Activated naive CD8-positive, alpha-beta T cell treated with anti-CD3 and anti-CD28 coated beads, Interleukin-2, amount 50 U/mL, for 24 hours (primary cell): ENCODE data around the gene KIRREL3.

Source experiments
- ATAC-seq: fragments of 150-1000 bp; cut with Tn5 transposase; one replicate; pipeline ENCODE4 v1.10.0; 2021
- DNase-seq: peaks from one replicate; pipeline ENCODE4 v3.0.0; 2021
- H3K27ac Mint-ChIP-seq: one replicate; pipeline ENCODE4 v1.8.0; 2021; ENCODE audit warnings: mild to moderate bottlenecking, mixed read lengths
- H3K27me3 Mint-ChIP-seq: one replicate; pipeline ENCODE4 v1.8.0; 2021; ENCODE audit warnings: mixed read lengths
- H3K36me3 Mint-ChIP-seq: one replicate; pipeline ENCODE4 v1.8.0; 2021; ENCODE audit warnings: low read depth, mixed read lengths
- H3K4me1 Mint-ChIP-seq: one replicate; pipeline ENCODE4 v1.8.0; 2021; ENCODE audit warnings: mixed read lengths
- H3K4me3 Mint-ChIP-seq: one replicate; pipeline ENCODE4 v1.8.0; 2021; ENCODE audit warnings: mild to moderate bottlenecking, moderate library complexity, mixed read lengths
- H3K9me3 Mint-ChIP-seq: one replicate; pipeline ENCODE4 v1.8.0; 2021; ENCODE audit warnings: mixed read lengths

Gene KIRREL3

DNA sequence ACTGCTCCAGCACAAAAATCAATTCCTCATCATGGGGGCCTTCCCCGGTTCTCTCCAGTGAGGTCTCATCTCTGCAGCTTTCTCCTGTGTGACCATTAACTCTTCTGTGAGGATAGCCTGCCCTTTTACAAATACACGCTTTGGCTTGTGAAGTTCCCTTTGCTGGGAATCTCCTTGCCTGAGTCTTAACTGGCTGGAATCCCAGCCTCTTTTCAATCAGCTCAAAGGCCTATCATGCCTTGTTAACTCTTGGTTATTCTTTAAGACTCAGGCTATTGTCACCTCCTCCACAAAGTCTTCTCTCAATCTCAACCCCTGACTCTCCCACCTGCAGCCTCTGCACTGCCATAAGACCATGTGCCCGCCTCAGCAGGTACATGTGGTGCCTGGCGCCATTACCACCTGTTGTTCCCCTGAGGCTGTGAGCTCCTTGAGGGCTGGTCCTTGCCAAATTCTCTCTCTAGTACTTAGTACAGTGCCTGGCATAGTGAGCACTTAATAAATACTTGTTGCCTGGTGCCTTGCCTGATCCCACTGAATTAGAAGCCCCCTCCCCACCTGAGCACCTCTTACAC lies 516.9 kb downstream of the KIRREL3 start:
- no peak overlapping the region for H3K27ac Mint-ChIP-seq

DNA sequence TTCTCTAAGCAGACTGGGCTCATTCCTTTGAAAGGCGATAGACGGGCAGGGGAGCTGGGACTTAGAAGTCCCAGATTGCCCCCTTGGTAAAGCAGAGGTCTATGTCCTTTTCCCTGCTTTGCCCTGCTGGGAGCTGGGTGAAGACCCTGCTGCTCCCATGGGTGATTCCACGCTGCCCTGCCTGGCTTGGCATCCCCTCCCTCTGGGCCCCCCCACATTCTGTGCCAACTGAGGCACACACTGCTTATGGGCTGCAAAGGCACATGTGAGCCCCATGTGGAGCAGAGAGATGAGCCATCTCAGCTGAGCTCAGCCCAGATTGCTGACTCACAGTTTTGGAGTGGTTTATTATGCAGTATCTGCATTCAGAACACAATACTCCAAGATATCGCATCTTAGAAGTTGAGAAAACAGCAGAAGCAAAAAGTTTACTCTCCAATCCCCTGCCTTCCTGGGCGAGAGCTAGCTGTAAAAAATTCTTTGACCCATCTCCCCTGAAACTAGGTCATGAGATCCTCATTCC lies 517.9 kb downstream of the KIRREL3 start:
- Mint-ChIP-seq H3K27me3 (no peaks in the 10 kb centered on the region), H3K36me3 (no peaks in the 10 kb centered on the region), H3K4me1 (peaks cover 14% of the 10 kb centered on the region), H3K9me3 (no peaks in the 10 kb centered on the region), H3K4me3 (no peak overlapping the region), H3K27ac (no peak overlapping the region)
- DNase-seq (no peak), ATAC-seq (no peak)

More for the DNA sequence above, 516.9 kb downstream of the KIRREL3 start:
- H3K36me3 Mint-ChIP-seq: no peaks in the 10 kb centered on the region
- no peak for DNase-seq
- H3K27me3 Mint-ChIP-seq: no peaks in the 10 kb centered on the region
- ATAC-seq: no peak
- no peaks in the 10 kb centered on the region for H3K9me3 Mint-ChIP-seq
- no peak overlapping the region for H3K4me3 Mint-ChIP-seq
- peaks cover 9% of the 10 kb centered on the region for H3K4me1 Mint-ChIP-seq

DNA sequence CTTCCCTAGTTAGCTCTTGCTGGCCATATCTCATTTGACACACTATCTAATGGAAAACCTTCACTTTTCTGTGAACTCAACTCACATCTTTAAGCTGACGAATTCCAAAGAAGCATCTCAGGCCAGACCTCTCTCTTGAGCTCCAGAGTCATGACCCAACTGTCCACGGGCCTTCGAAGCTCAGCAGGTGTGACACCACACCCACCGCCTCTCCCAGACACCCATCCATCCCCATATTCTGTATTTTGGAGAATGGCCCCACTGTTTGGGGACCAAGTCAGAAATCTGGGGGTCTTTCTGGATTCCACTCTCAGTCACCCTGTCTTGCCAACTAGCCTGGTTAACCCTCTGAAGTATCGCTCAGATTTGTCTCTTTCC lies 519.3 kb downstream of the KIRREL3 start:
- Mint-ChIP-seq H3K27me3 (no peaks in the 10 kb centered on the region), H3K4me3 (no peak overlapping the region), H3K9me3 (no peaks in the 10 kb centered on the region), H3K27ac (no peak overlapping the region), H3K36me3 (no peaks in the 10 kb centered on the region), H3K4me1 (peaks cover 19% of the 10 kb centered on the region)
- DNase-seq (no peak), ATAC-seq (no peak)

DNA sequence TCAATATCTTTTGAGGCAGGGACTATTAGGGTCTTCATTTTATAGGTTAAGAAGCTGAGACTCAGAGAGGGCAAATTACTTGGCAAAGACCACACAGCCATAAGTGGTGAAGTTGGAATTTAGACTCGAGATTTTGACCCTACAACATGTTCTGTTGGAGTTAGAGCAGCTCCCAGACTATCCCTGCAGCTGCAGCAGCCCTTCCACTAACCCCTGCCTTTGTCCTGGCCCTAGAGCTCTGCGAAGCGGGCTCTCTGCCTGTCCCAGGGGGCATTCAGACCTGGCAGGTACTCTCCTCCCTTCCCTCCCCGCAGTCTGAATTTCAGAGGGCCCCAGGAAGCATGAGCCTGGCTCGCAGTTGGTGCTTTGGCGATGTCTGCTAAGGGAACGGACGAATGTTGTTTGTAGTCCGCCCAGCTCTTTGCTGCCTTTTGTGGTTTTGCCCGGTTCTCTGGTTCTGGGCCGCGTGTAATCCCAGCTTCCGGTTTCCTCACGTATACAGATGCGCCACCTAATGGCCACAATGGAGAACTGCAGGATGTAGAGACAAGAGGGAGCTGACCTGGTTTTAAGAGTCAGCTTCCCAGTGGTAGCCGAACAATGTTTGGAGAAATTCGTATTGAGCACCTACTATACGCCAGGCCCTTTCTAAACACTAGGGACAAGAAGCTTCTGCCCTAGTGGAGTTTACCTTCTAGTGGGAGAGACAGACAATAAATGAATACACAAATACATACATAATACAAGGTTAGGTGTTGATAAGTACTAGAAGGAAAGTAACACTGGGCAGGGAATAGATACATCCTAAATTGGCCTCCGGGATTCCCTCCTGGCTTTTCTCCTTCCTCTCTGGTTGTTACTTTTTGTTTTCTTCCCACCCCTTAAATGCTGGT lies 519.9 kb downstream of the KIRREL3 start:
- Mint-ChIP-seq H3K27me3 (no peaks in the 10 kb centered on the region), H3K4me3 (peak overlapping the region; percentile 54)

DNA sequence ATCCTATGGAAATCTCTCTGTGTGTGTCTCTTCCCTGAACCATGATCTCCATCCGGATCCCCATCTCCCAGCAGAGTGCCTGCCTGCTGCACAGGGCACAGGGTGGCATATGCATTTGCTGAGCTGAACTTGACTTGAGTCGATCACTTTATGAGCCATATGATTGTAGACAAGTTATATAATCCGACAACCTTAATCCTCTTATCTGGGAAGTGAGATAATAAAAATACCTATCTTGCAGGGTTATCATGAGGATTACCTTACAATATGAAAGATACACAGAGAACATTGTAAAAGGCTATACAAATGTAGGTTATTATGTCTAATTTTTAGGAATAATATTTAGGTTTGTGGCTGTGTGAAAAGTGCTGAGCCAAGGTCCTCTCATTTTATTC lies 520.6 kb downstream of the KIRREL3 start:
- no peaks in the 10 kb centered on the region for H3K36me3 Mint-ChIP-seq
- H3K27me3 Mint-ChIP-seq: no peaks in the 10 kb centered on the region
- H3K27ac Mint-ChIP-seq: peak overlapping the region; percentile 87
- DNase-seq (no peak), ATAC-seq (no peak)
- H3K4me3 Mint-ChIP-seq: no peak overlapping the region
- H3K4me1 Mint-ChIP-seq: peaks cover 20% of the 10 kb centered on the region
- H3K9me3 Mint-ChIP-seq: no peaks in the 10 kb centered on the region

More for the DNA sequence above, 519.9 kb downstream of the KIRREL3 start:
- peaks cover 19% of the 10 kb centered on the region for H3K4me1 Mint-ChIP-seq
- H3K9me3 Mint-ChIP-seq: no peaks in the 10 kb centered on the region
- ATAC-seq: peak; percentile 63
- peak; percentile 67 for DNase-seq
- no peaks in the 10 kb centered on the region for H3K36me3 Mint-ChIP-seq
- peak overlapping the region; percentile 87 for H3K27ac Mint-ChIP-seq

DNA sequence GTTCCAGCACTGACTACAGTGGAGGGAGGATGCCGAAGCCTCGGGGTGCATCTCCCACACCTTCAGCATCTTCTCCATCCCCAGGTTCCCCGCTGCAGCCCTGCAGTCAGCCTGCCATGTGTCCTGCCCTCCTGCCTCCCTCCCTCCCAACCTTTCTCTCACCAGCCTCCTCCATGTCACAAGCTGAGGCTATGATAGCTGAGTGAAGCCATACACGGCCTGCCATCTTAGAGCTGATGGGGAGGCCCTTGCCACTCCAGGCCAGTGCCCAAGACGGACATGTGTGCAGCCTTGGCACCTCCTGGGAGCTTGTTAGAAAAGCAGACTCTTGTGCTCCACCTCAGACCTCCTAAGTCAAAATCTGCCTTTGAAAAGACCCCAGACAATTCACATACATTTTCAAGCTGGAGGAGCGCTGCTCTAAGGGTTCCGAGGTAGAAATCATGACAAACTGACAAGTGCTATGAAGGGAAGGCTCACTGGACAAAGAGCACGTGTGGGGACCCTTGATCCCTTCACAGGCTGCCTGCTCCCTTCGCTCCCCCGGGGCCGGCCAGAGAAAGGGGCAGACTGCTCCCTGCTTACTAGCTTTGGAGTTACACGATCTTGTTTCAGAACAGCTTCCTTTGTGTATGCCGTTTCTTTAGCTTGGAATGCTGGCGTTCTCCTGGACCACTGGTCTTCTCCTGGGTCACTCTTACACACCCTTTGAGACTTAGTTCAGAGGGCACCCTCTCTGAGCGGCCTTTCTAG lies 521.2 kb downstream of the KIRREL3 start:
- no peaks in the 10 kb centered on the region for H3K36me3 Mint-ChIP-seq
- no peaks in the 10 kb centered on the region for H3K9me3 Mint-ChIP-seq
- no peak overlapping the region for H3K4me3 Mint-ChIP-seq
- H3K4me1 Mint-ChIP-seq: peaks cover 20% of the 10 kb centered on the region
- ATAC-seq: no peak
- DNase-seq: no peak
- H3K27me3 Mint-ChIP-seq: no peaks in the 10 kb centered on the region
- no peak overlapping the region for H3K27ac Mint-ChIP-seq

DNA sequence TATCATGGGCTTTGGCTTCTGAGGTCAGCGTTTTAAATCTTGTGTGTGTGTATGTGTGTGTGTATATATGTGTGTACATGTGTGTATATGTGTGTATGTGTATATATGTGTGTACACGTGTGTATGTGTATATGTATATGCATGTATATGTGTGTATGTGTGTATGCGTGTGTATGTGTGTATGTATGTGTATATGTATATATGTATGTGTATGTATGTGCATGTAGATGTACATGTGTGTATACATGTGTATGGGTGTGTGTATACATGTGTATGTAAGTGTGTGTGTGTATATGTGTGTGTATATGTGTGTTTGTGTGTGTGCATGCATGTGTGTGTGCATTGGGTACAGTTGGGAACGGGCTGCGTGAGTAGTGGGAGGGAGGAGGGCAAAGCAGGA lies 522.1 kb downstream of the KIRREL3 start:
- no peak for DNase-seq
- H3K9me3 Mint-ChIP-seq: no peaks in the 10 kb centered on the region
- no peaks in the 10 kb centered on the region for H3K36me3 Mint-ChIP-seq
- H3K27me3 Mint-ChIP-seq: no peaks in the 10 kb centered on the region
- no peak for ATAC-seq
- no peak overlapping the region for H3K4me3 Mint-ChIP-seq
- H3K4me1 Mint-ChIP-seq: peaks cover 20% of the 10 kb centered on the region
- no peak overlapping the region for H3K27ac Mint-ChIP-seq

DNA sequence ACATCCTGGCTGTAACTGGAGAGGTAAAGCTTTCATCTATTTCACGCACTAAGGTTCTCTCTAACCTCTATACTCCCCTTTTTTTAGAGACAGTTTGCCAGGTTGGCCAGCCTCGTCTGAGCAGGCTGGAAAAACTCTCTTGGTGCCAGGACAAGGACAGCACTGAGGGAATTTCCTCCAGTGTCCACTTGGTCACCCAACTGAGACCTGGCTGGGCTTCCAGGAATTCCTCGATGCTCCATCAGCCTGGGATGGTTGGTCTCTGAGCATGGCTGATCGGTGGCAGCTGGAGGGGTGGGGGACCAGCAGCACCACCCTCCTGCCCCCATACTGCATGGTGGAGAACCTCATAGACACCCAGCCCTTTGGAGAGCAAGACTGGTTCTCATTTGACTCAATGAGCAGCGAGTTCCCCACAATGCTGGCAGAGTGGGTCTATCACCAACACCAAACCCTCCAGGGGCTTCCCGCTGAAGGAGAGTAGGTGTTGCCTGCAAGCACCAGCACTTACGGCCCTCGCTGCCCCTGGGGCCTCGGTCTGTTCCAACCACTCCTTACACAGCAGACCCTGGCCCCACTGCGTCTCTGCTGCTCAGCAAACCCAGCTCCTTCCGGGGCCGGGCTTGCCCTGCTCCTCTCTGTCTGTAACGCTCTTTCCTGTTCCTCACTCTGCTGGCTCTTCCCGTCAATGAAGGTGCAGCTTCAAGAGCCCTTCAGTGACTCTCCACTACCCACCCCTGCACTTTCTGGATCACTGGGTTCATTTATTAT lies 522.9 kb downstream of the KIRREL3 start:
- H3K9me3 Mint-ChIP-seq: no peaks in the 10 kb centered on the region
- no peaks in the 10 kb centered on the region for H3K36me3 Mint-ChIP-seq
- no peaks in the 10 kb centered on the region for H3K27me3 Mint-ChIP-seq
- peak; percentile 8 for DNase-seq
- ATAC-seq: peak; percentile 48
- no peak overlapping the region for H3K27ac Mint-ChIP-seq
- H3K4me1 Mint-ChIP-seq: peaks cover 20% of the 10 kb centered on the region
- no peak overlapping the region for H3K4me3 Mint-ChIP-seq

DNA sequence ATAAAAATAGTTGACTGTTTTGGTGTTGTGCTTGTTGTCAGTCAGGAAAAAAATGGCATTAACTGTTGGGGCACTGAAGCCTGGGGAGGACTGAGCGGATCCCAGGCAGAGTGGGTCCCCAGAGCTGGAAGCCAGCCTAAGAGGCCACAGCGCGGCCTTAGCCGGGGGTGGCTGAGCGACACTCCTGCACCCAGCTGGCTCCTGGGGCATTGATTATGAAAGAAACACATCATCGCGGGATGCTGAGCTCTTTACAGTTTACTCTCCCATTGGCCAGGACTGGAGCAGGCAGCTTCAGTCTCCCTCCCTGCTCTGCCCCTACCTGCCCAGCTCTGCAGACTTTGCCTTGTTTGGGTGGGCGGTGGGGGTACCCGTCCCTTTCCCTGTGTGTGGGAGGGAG lies 523.6 kb downstream of the KIRREL3 start:
- no peak overlapping the region for H3K27ac Mint-ChIP-seq
- DNase-seq (no peak), ATAC-seq (no peak)
- H3K36me3 Mint-ChIP-seq: no peaks in the 10 kb centered on the region
- no peaks in the 10 kb centered on the region for H3K27me3 Mint-ChIP-seq
- no peaks in the 10 kb centered on the region for H3K9me3 Mint-ChIP-seq
- no peak overlapping the region for H3K4me3 Mint-ChIP-seq
- H3K4me1 Mint-ChIP-seq: peaks cover 20% of the 10 kb centered on the region

DNA sequence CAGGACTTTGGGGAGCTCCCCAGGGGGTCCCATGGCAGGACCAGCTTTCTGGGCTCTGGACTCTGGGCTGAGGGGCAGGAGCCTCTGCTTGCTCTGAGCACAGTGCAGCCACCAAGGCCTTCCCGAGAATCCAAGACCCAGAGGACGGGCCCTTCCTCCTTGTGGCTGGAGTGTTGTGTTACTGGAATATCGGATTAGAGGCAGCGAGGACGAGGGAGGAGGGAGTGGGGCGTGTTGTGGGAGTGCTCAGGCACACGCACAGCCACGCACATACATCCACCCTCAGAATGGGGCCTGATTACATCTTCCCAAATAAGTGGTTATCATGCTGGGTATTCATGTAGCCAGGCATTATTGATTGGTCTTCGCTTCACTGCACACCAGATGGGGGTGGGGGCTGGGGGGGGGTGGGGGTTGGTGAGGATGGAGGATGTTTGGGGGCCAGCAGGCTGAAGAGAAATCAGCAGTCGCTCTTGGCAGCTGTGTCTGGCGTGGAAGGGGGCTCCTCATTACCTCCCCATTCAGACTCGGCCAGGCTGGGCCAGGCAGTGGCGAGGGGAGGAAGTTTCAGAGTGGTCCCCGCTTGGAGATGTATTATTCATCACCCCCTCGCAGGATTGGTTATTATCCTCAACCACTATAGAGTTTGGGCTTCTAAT lies 524.2 kb downstream of the KIRREL3 start:
- H3K36me3 Mint-ChIP-seq: no peaks in the 10 kb centered on the region
- peaks cover 20% of the 10 kb centered on the region for H3K4me1 Mint-ChIP-seq
- no peak overlapping the region for H3K27ac Mint-ChIP-seq
- no peaks in the 10 kb centered on the region for H3K9me3 Mint-ChIP-seq
- H3K27me3 Mint-ChIP-seq: no peaks in the 10 kb centered on the region
- no peak for ATAC-seq
- no peak for DNase-seq
- H3K4me3 Mint-ChIP-seq: no peak overlapping the region

DNA sequence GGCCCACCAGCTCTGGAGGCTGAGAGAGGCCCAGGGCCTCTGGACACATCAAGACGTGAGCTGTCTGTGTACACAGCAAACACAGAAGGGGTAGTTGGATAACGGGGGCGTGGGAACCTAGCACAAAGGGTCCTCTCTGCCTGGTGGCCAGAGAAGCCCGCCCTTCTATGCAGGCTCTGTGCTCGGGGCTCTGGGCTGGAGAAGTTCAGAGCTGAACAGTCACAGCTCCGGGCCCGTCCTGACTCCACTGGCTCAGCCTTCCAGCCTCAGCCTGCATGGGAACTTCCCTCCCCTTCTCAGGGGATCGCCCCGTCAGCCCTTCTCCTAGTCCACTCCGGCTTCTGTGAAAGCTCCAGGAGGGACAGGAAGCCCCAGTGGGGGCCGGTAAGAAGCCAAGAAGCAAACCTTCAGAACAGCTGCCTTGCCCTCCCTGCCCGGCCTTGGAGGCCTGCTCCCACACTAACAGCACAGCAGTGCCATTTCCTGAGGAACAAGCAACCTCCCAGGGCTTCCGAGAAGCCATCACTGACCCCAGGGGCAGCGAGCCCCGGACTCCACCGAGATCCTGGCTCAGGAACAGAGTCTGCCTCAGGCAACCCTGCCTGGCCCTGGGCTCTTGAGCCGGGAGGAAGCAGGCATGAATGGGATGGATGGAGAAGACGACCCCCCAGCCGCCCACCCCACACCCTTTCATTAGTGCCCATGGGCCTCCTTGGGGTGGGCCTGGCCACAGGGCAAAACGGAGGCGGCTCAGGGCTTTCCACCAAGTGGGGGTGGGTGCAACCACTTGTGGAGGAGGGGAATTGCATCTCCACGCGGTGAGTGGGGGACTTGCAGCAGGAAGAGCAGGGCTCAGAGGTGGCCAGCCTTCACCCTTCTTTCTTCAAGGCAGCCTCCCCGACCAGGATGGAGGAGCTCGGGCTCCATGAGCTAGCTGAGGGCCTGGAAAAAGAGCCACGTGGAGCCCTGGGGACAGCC lies 525.3 kb downstream of the KIRREL3 start:
- no peaks in the 10 kb centered on the region for H3K36me3 Mint-ChIP-seq
- H3K27ac Mint-ChIP-seq: no peak overlapping the region
- DNase-seq (no peak), ATAC-seq (no peak)
- no peaks in the 10 kb centered on the region for H3K9me3 Mint-ChIP-seq
- H3K27me3 Mint-ChIP-seq: no peaks in the 10 kb centered on the region
- no peak overlapping the region for H3K4me3 Mint-ChIP-seq
- H3K4me1 Mint-ChIP-seq: peaks cover 15% of the 10 kb centered on the region

DNA sequence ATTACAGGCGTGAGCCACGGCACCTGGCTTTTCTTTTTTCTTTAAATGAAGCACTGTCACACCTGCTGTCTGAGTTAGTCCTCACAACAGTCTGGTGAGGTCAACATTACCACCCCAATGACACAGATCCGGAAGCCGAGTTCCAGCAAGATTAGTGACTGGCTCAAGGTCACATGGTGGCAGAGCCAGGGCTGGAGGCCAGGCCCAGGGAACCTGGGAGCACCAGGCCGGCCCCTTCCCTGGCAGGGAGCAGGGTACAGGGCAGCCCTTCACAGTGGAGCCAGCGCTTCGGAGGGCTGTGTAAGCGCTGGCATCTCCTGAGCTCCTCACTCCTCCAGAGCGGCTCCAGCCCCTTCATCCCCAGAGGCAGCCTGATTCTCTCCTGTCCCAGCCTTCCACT lies 526.4 kb downstream of the KIRREL3 start:
- DNase-seq: no peak
- peaks cover 11% of the 10 kb centered on the region for H3K4me1 Mint-ChIP-seq
- no peak overlapping the region for H3K27ac Mint-ChIP-seq

DNA sequence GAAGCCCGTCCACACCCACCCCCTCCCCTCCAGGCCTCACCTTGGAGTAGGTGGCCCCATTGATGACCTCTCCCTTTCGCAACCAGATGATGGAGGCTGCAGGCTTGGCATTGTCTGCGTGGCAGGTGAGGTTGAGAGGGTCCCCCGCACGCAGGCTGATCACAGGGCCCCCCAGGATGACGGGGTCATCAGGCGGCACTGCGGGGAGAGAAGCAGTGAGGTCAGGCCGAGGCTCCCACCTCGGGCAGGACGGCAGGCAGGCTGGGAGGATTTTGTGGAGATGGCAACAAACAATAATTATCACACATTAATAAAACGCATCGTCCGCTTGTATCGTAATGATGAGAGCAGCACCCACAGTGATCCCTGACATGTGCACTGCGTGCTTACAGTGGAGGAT lies 527.3 kb downstream of the KIRREL3 start:
- H3K4me1 Mint-ChIP-seq: peaks cover 11% of the 10 kb centered on the region
- H3K27ac Mint-ChIP-seq: no peak overlapping the region
- no peak for DNase-seq
- no peak overlapping the region for H3K4me3 Mint-ChIP-seq
- H3K9me3 Mint-ChIP-seq: no peaks in the 10 kb centered on the region
- ATAC-seq: no peak
- no peaks in the 10 kb centered on the region for H3K27me3 Mint-ChIP-seq
- H3K36me3 Mint-ChIP-seq: no peaks in the 10 kb centered on the region

More for the DNA sequence above, 526.4 kb downstream of the KIRREL3 start:
- Mint-ChIP-seq H3K36me3 (no peaks in the 10 kb centered on the region), H3K9me3 (no peaks in the 10 kb centered on the region), H3K27me3 (no peaks in the 10 kb centered on the region), H3K4me3 (no peak overlapping the region)
- no peak for ATAC-seq
